ENCODE data around the gene SPEG. TPM values are rescaled to one million over a fixed set of nuclear protein-coding genes. Genes with fewer than 3 reads are reported as not detected.

Gene SPEG
- total and polyA plus RNA-seq, 2 of the 8 experiments (the other 6 are each of a cell fraction or from before 2014, with no cell fraction given): 19.9 to 32.0 TPM

DNA sequence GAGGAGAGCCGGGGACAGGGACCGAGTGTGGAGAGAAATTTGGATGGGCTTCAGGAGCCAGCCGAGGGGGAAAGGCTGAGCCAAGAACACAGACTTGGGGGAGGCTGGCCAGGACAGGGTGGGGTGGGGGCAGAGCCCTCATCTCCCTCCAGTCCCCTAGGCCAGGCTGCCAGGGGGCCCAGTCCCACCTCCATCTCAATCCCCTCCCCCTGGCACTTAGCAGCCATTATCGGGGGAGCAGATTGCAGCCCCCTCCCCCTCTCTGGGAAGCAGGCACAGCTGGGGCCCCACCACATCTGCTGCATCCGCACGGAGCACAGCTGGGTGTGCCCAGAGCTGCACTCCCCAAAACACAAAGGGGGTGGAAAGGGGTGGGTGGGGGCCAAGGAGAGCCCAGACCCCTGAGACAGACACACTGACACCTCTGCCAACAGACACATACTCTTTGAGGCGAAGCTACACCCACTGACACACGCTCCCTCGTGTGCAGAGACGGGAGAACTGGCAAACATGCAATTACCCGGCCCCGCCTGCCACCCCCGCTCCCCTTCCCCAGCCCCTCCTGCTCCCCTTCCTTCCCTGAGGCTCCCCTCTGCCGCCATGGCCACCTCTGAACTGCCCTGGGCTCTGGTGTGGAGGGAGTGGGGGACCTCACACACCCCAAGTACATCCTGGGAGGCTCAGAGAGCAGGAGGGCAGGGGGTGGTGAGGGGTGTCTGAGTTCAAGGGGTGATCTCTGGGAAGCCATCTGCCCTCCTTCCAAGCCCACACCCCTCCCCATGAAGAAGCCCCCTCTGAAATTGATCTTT is 74.5 kb downstream of the SPEG start:
- Histone ChIP-seq H4K5ac (ENCODE audit: insufficient read length, low read depth, low read length) (no peak overlapping the region), H3K79me1 (ENCODE audit: low read depth, low read length) (no peaks in the 10 kb centered on the region), H3K4me2 (ENCODE audit: insufficient read depth in 1 of 2, low read depth in 2 of 2, low read length in 2 of 2) (peak overlapping the region; percentile 40 to 97), H4K91ac (replicated peaks; ENCODE audit: insufficient read length, low read length) (peak overlapping the region; percentile 87), H3K4ac (replicated peaks; ENCODE audit: insufficient read length, low read depth, low read length) (peak overlapping the region; percentile 75), H3K23ac (ENCODE audit: insufficient read length) (no peak overlapping the region), H3K4me3 (ENCODE audit: extremely low read depth in 1 of 4, insufficient read depth in 2 of 4, low read depth in 3 of 4, low read length in 4 of 4) (peak overlapping the region in 2 of 4 experiments; percentile 51 to 56; a peak in 4 of 8 replicates), H3K23me2 (ENCODE audit: low read depth, low read length) (peaks cover 6% of the 10 kb centered on the region), H2BK20ac (ENCODE audit: low read length) (0 out of 2 replicates have a peak overlapping the region, but pooled peaks have one; percentile 86), H4K8ac (ENCODE audit: extremely low read depth, insufficient read depth, low read length) (no peak overlapping the region; the same call in 1 of the 2 replicates), H2BK120ac (replicated peaks; ENCODE audit: low read depth, low read length) (peak overlapping the region; percentile 52), H3K4me1 (replicated peaks in 1 of 4; ENCODE audit: control insufficient read depth in 3 of 4, insufficient read depth in 4 of 4, low read length in 3 of 4) (peaks cover 7 to 72% (median 62%) of the 10 kb centered on the region in 4 experiments), H3K56ac (replicated peaks; ENCODE audit: insufficient read length, low read depth, low read length) (no peak overlapping the region), H2BK5ac (ENCODE audit: low read depth, low read length) (peak overlapping the region; percentile 85; the same call in 1 of the 2 replicates), H2BK15ac (ENCODE audit: low read length) (0 out of 2 replicates have a peak overlapping the region, but pooled peaks have one; percentile 72), H2AK5ac (ENCODE audit: low read depth, low read length) (no peak overlapping the region), H3K14ac (ENCODE audit: insufficient read length) (no peak overlapping the region), H3K9me3 (ENCODE audit: insufficient read depth in 2 of 2, low read depth in 1 of 2, low read length in 1 of 2) (no peaks in the 10 kb centered on the region), H3K36me3 (ENCODE audit: control insufficient read depth in 2 of 4, insufficient read depth in 4 of 4, low read length in 3 of 4) (no peaks in the 10 kb centered on the region; a peak in 1 of 8 replicates), H4K20me1 (replicated peaks in 1 of 2; ENCODE audit: control insufficient read depth in 1 of 2, insufficient read depth in 2 of 2, low read length in 2 of 2) (peaks cover 0 to 2% of the 10 kb centered on the region in 2 experiments), H3K27ac (ENCODE audit: low read depth, low read length) (no peak overlapping the region), H2AFZ (ENCODE audit: low read length) (no peak overlapping the region), H3K18ac (ENCODE audit: extremely low read depth, low read length) (peak overlapping the region; percentile 71; the same call in 1 of the 2 replicates), H3K9ac (replicated peaks in 1 of 4; ENCODE audit: extremely low read depth in 1 of 4, low read depth in 3 of 4, low read length in 3 of 4) (no peak overlapping the region), H3K27me3 (replicated peaks in 1 of 4; ENCODE audit: control insufficient read depth in 3 of 4, extremely low read depth in 1 of 4, insufficient read depth in 3 of 4, low read length in 3 of 4) (peaks cover 2 to 29% (median 26%) of the 10 kb centered on the region in 4 experiments), H3K79me2 (ENCODE audit: control insufficient read depth in 1 of 2, insufficient read depth in 2 of 2, low read length in 2 of 2) (no peaks in the 10 kb centered on the region), H2BK12ac (ENCODE audit: low read depth, low read length) (peak overlapping the region; percentile 84; the same call in 1 of the 2 replicates)
- ChIA-PET CTCF (ENCODE audit: partially characterized antibody) (interaction anchor here (0.8 to 113.1 kb wide), 15 partner anchors 16 to 1607 kb away, joined by 3 to 7248 read pairs (median 4); partner anchors contain the start of genes DES, DNPEP, GMPPA and SPEG), POLR2A (ENCODE audit: partially characterized antibody) (interaction anchor here (0.6 to 11.0 kb wide), 6 partner anchors 11 to 187 kb away, joined by 3 to 216 read pairs (median 6); partner anchors contain the start of gene GMPPA)
- 0% methylated on average over 2 of the region's 14 CpGs; no CpG with 5 or more reads in 1 of the 2 experiments for WGBS, 2 experiments (ENCODE audit: extremely low coverage in 1 of 2, insufficient coverage in 1 of 2, insufficient read length in 1 of 2, insufficient replicate concordance in 2 of 2, low coverage in 1 of 2, low lambda C conversion rate in 2 of 2, missing lambda C conversion rate in 1 of 2)
- FAIRE-seq: no peak
- no peak for DNase-seq (ENCODE audit: low read depth in 1 of 2, low spot score in 2 of 2)
- TF ChIP-seq, protein P1, sequence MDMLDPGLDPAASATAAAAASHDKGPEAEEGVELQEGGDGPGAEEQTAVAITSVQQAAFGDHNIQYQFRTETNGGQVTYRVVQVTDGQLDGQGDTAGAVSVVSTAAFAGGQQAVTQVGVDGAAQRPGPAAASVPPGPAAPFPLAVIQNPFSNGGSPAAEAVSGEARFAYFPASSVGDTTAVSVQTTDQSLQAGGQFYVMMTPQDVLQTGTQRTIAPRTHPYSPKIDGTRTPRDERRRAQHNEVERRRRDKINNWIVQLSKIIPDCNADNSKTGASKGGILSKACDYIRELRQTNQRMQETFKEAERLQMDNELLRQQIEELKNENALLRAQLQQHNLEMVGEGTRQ (IDR thresholded peaks at IDR 0.05; ENCODE audit: low read length): no peak
- TF ChIP-seq YY1 (IDR thresholded peaks at IDR 0.05; ENCODE audit: low read depth, low read length) (0 out of 2 replicates have a peak, but pooled peaks have one; percentile 52), SP1 (IDR thresholded peaks at IDR 0.05; ENCODE audit: low read depth, low read length) (no peak)
- TF ChIP-seq, protein P2, sequence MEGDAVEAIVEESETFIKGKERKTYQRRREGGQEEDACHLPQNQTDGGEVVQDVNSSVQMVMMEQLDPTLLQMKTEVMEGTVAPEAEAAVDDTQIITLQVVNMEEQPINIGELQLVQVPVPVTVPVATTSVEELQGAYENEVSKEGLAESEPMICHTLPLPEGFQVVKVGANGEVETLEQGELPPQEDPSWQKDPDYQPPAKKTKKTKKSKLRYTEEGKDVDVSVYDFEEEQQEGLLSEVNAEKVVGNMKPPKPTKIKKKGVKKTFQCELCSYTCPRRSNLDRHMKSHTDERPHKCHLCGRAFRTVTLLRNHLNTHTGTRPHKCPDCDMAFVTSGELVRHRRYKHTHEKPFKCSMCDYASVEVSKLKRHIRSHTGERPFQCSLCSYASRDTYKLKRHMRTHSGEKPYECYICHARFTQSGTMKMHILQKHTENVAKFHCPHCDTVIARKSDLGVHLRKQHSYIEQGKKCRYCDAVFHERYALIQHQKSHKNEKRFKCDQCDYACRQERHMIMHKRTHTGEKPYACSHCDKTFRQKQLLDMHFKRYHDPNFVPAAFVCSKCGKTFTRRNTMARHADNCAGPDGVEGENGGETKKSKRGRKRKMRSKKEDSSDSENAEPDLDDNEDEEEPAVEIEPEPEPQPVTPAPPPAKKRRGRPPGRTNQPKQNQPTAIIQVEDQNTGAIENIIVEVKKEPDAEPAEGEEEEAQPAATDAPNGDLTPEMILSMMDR (IDR thresholded peaks at IDR 0.05; ENCODE audit: control extremely low read depth in 1 of 3, insufficient read depth in 1 of 3, low read depth in 1 of 3, low read length in 3 of 3): no peak
